Measurements from ENCODE around the gene ADH6. TPM values are rescaled to one million over a fixed set of nuclear protein-coding genes. Genes with fewer than 3 reads are reported as not detected.

Gene ADH6
- total and polyA plus RNA-seq, 2 of the 13 experiments (the other 11 are each of a cell fraction or from before 2014, with no cell fraction given) = 39.8 to 73.9 TPM

GRCh38 chr4:99157478-99157935 lies 61.5 kb downstream of the ADH6 start (continued):
- no peak for TF ChIP-seq IRX3 (CRISPR knock-in tag; IDR thresholded peaks at IDR 0.05; ENCODE audit: borderline replicate concordance, low read depth)
- no peak for TF ChIP-seq POLR2A (IDR thresholded peaks at IDR 0.05; ENCODE audit: insufficient read depth in 1 of 2, low read depth in 2 of 2, low read length in 2 of 2)
- no peak for TF ChIP-seq ZNF20 (CRISPR knock-in tag; IDR thresholded peaks at IDR 0.05)
- 0 out of 2 replicates have a peak, but pooled peaks have one; percentile 60 for TF ChIP-seq ZSCAN31 (CRISPR knock-in tag; IDR thresholded peaks at IDR 0.05; ENCODE audit: low read depth)
- peak in 1 of 2 experiments; percentile 95; a peak in 2 of 4 replicates for TF ChIP-seq KLF16 (CRISPR knock-in tag; IDR thresholded peaks at IDR 0.05)
- no peak for TF ChIP-seq NONO (IDR thresholded peaks at IDR 0.05)
- peak; percentile 57; the same call in 1 of the 2 replicates for TF ChIP-seq NONO (CRISPR knock-in tag; conservative IDR thresholded peaks at IDR 0.05)
- no peak; the same call in 1 of the 2 replicates for TF ChIP-seq ARID4A (CRISPR knock-in tag; IDR thresholded peaks at IDR 0.05; ENCODE audit: borderline replicate concordance)
- peak; percentile 93 for TF ChIP-seq SKI (IDR thresholded peaks at IDR 0.05; ENCODE audit: partially characterized antibody)
- no peak for TF ChIP-seq ZSCAN12 (CRISPR knock-in tag; IDR thresholded peaks at IDR 0.05)
- TF ChIP-seq, protein P1, sequence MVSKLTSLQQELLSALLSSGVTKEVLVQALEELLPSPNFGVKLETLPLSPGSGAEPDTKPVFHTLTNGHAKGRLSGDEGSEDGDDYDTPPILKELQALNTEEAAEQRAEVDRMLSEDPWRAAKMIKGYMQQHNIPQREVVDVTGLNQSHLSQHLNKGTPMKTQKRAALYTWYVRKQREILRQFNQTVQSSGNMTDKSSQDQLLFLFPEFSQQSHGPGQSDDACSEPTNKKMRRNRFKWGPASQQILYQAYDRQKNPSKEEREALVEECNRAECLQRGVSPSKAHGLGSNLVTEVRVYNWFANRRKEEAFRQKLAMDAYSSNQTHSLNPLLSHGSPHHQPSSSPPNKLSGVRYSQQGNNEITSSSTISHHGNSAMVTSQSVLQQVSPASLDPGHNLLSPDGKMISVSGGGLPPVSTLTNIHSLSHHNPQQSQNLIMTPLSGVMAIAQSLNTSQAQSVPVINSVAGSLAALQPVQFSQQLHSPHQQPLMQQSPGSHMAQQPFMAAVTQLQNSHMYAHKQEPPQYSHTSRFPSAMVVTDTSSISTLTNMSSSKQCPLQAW (CRISPR knock-in tag; IDR thresholded peaks at IDR 0.05) = no peak
- TF ChIP-seq ZNF431 (CRISPR knock-in tag; IDR thresholded peaks at IDR 0.05; ENCODE audit: borderline replicate concordance, low read depth) = no peak; the same call in 1 of the 2 replicates
- TF ChIP-seq, protein P2, sequence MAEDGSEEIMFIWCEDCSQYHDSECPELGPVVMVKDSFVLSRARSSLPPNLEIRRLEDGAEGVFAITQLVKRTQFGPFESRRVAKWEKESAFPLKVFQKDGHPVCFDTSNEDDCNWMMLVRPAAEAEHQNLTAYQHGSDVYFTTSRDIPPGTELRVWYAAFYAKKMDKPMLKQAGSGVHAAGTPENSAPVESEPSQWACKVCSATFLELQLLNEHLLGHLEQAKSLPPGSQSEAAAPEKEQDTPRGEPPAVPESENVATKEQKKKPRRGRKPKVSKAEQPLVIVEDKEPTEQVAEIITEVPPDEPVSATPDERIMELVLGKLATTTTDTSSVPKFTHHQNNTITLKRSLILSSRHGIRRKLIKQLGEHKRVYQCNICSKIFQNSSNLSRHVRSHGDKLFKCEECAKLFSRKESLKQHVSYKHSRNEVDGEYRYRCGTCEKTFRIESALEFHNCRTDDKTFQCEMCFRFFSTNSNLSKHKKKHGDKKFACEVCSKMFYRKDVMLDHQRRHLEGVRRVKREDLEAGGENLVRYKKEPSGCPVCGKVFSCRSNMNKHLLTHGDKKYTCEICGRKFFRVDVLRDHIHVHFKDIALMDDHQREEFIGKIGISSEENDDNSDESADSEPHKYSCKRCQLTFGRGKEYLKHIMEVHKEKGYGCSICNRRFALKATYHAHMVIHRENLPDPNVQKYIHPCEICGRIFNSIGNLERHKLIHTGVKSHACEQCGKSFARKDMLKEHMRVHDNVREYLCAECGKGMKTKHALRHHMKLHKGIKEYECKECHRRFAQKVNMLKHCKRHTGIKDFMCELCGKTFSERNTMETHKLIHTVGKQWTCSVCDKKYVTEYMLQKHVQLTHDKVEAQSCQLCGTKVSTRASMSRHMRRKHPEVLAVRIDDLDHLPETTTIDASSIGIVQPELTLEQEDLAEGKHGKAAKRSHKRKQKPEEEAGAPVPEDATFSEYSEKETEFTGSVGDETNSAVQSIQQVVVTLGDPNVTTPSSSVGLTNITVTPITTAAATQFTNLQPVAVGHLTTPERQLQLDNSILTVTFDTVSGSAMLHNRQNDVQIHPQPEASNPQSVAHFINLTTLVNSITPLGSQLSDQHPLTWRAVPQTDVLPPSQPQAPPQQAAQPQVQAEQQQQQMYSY (CRISPR knock-in tag; IDR thresholded peaks at IDR 0.05) = no peak
- TF ChIP-seq GRHL1 (CRISPR knock-in tag; conservative IDR thresholded peaks at IDR 0.05) = no peak
- peak; percentile 87 for TF ChIP-seq ZSCAN9 (CRISPR knock-in tag; IDR thresholded peaks at IDR 0.05; ENCODE audit: borderline replicate concordance)
- TF ChIP-seq ZNF382 (CRISPR knock-in tag; IDR thresholded peaks at IDR 0.05; ENCODE audit: borderline replicate concordance) = no peak
- TF ChIP-seq JUND (CRISPR knock-in tag; IDR thresholded peaks at IDR 0.05) = no peak
- TF ChIP-seq ZNF451 (CRISPR knock-in tag; IDR thresholded peaks at IDR 0.05) = no peak

Data from HepG2 (cell line).